WTC11 (cell line): ENCODE measurements around the gene GRB10. TPM values are rescaled to one million over a fixed set of nuclear protein-coding genes. Genes with fewer than 3 reads are reported as not detected.

Experiments
- ATAC-seq: fragments of 200-7000 bp; cut with Tn5 transposase; 2 replicates; pipeline ENCODE4 v1.10.0; 2021; ENCODE audit warnings: mild to moderate bottlenecking, moderate library complexity
- CTCF ChIA-PET: fragments of 300-600 bp; sonication (Branson Sonifier 250); formaldehyde crosslinking; loops from one replicate; lab custom pipeline; 2021; ENCODE audit warnings: antibody characterized with exemption; lab: Charles Lee
- POLR2A ChIA-PET: fragments of 350-600 bp; sonication (Branson Sonifier 250); formaldehyde crosslinking; loops from one replicate; lab custom pipeline; 2021; ENCODE audit warnings: antibody characterized with exemption; lab: Charles Lee
- DNase-seq: peaks from one replicate; pipeline ENCODE4 v3.0.0; 2021; ENCODE audit warnings: low spot score
- H3K27ac Mint-ChIP-seq: 2 replicates; pipeline ENCODE4 v1.8.0; 2021; ENCODE audit warnings: mixed read lengths
- H3K27me3 Mint-ChIP-seq: 2 replicates; pipeline ENCODE4 v1.8.0; 2021; ENCODE audit warnings: low read depth, mild to moderate bottlenecking, moderate library complexity, mixed read lengths
- H3K36me3 Mint-ChIP-seq: 2 replicates; pipeline ENCODE4 v1.8.0; 2021; ENCODE audit warnings: mixed read lengths
- H3K4me1 Mint-ChIP-seq: 2 replicates; pipeline ENCODE4 v1.8.0; 2022; ENCODE audit warnings: mixed read lengths
- H3K4me3 Mint-ChIP-seq: 2 replicates; pipeline ENCODE4 v1.8.0; 2021; ENCODE audit warnings: mild to moderate bottlenecking, moderate library complexity, mixed read lengths
- H3K9me3 Mint-ChIP-seq: 2 replicates; pipeline ENCODE4 v1.8.0; 2021; ENCODE audit warnings: mixed read lengths
- CBFB ChIP-seq: sonication (generic); formaldehyde crosslinking; IDR thresholded peaks from 2 replicates; pipeline ENCODE4 v1.8.1; 2022; ENCODE audit warnings: mild to moderate bottlenecking, low read depth, missing genetic modification reagents
- CREB1 ChIP-seq: sonication (generic); formaldehyde crosslinking; IDR thresholded peaks from 2 replicates; pipeline ENCODE4 v1.8.0; 2023; ENCODE audit warnings: mild to moderate bottlenecking, missing genetic modification reagents
- FOXK1 ChIP-seq: sonication (generic); formaldehyde crosslinking; IDR thresholded peaks from 2 replicates; pipeline ENCODE4 v1.8.0; 2022; ENCODE audit warnings: mild to moderate bottlenecking, moderate library complexity, missing genetic modification reagents
- GABPB1 ChIP-seq: sonication (generic); formaldehyde crosslinking; IDR thresholded peaks from 2 replicates; pipeline ENCODE4 v1.8.1; 2023; ENCODE audit warnings: mild to moderate bottlenecking, missing genetic modification reagents
- HMGA2 ChIP-seq: fragments of 250-450 bp; sonication (Bioruptor Pico); IDR thresholded peaks from 2 replicates; pipeline ENCODE4 v1.4.0; 2021; ENCODE audit warnings: mild to moderate bottlenecking, moderate library complexity
- MXD4 ChIP-seq: fragments of 250-450 bp; sonication (Bioruptor Pico); IDR thresholded peaks from 2 replicates; pipeline ENCODE4 v1.8.0; 2021; ENCODE audit warnings: mild to moderate bottlenecking, moderate library complexity, borderline replicate concordance
- MYBL2 ChIP-seq: sonication (generic); formaldehyde crosslinking; IDR thresholded peaks from 2 replicates; pipeline ENCODE4 v1.8.1; 2023; ENCODE audit warnings: mild to moderate bottlenecking, moderate library complexity, missing genetic modification reagents
- PRRX2 ChIP-seq: fragments of 250-450 bp; sonication (Bioruptor Pico); IDR thresholded peaks from 2 replicates; pipeline ENCODE4 v1.8.0; 2021; ENCODE audit warnings: mild to moderate bottlenecking
- SOX15 ChIP-seq: fragments of 250-450 bp; sonication (Bioruptor Pico); IDR thresholded peaks from 2 replicates; pipeline ENCODE4 v1.9.0; 2021; ENCODE audit warnings: mild to moderate bottlenecking
- TCF7 ChIP-seq: sonication (generic); formaldehyde crosslinking; IDR thresholded peaks from 2 replicates; pipeline ENCODE4 v1.8.0; 2022; ENCODE audit warnings: mild to moderate bottlenecking, low read depth, missing genetic modification reagents, moderate library complexity
- TEAD4 ChIP-seq: sonication (generic); formaldehyde crosslinking; IDR thresholded peaks from 2 replicates; pipeline ENCODE4 v1.8.0; 2022; ENCODE audit warnings: mild to moderate bottlenecking, missing genetic modification reagents
- ZNF219 ChIP-seq: sonication (generic); formaldehyde crosslinking; IDR thresholded peaks from 2 replicates; pipeline ENCODE4 v1.8.0; 2023; ENCODE audit warnings: missing genetic modification reagents, mild to moderate bottlenecking, borderline replicate concordance
- ZNF232 ChIP-seq: sonication (generic); formaldehyde crosslinking; IDR thresholded peaks from 2 replicates; pipeline ENCODE4 v1.8.0; 2022; ENCODE audit warnings: mild to moderate bottlenecking, missing genetic modification reagents
- total RNA-seq: library from RNA; stranded (reverse); gene quantifications from 3 replicates; pipeline ENCODE4 v1.2.3, GENCODE V29; 2021
- TF ChIP-seq, protein P1 (sequence below): sonication (generic); formaldehyde crosslinking; IDR thresholded peaks from 2 replicates; pipeline ENCODE4 v1.8.0; 2022; ENCODE audit warnings: missing genetic modification reagents
- TF ChIP-seq, protein P2 (sequence below): fragments of 250-450 bp; sonication (Bioruptor Pico); IDR thresholded peaks from 2 replicates; pipeline ENCODE4 v1.9.0; 2021; ENCODE audit warnings: mild to moderate bottlenecking
- TF ChIP-seq, protein P3 (sequence below): fragments of 250-450 bp; sonication (Bioruptor Pico); IDR thresholded peaks from 2 replicates; pipeline ENCODE4 v1.9.0; 2021; ENCODE audit warnings: mild to moderate bottlenecking
- TF ChIP-seq, protein P4 (sequence below): sonication (generic); formaldehyde crosslinking; conservative IDR thresholded peaks from 2 replicates; pipeline ENCODE4 v1.8.1; 2022; ENCODE audit warnings: mild to moderate bottlenecking, missing genetic modification reagents
- TF ChIP-seq, protein P5 (sequence below): sonication (generic); formaldehyde crosslinking; IDR thresholded peaks from 2 replicates; pipeline ENCODE4 v1.8.1; 2023; ENCODE audit warnings: mild to moderate bottlenecking, missing genetic modification reagents
- TF ChIP-seq, protein P6 (sequence below): fragments of 250-450 bp; sonication (Bioruptor Pico); conservative IDR thresholded peaks from 2 replicates; pipeline ENCODE4 v1.9.0; 2021; ENCODE audit warnings: mild to moderate bottlenecking
- TF ChIP-seq, protein P7 (sequence below): fragments of 200-600 bp; IDR thresholded peaks from 2 replicates; pipeline ENCODE4 v1.8.0; 2022; ENCODE audit warnings: antibody characterized with exemption

GRB10 gene
- total RNA-seq, 1 experiment from 2014 or later = 103 TPM

DNA sequence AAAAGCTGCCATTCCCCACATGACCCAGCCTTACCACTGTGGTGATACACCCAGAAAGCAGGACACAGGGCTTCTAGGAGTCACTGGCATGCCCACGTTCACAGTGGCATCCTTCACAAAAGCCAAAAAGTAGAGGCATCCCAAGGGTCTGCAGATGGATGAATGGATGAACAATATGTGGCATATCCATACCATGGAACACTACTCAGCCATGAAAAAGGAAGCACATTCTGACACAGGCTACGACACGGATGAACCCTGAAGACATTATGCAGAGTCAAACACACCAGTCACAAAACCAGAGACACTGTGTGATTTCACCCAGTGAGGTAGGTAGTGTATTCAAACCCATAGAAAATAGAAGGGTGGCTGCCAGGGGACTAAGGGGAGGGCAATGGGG is 112.8 kb downstream of the GRB10 start (continued):
- TF ChIP-seq, protein P1, sequence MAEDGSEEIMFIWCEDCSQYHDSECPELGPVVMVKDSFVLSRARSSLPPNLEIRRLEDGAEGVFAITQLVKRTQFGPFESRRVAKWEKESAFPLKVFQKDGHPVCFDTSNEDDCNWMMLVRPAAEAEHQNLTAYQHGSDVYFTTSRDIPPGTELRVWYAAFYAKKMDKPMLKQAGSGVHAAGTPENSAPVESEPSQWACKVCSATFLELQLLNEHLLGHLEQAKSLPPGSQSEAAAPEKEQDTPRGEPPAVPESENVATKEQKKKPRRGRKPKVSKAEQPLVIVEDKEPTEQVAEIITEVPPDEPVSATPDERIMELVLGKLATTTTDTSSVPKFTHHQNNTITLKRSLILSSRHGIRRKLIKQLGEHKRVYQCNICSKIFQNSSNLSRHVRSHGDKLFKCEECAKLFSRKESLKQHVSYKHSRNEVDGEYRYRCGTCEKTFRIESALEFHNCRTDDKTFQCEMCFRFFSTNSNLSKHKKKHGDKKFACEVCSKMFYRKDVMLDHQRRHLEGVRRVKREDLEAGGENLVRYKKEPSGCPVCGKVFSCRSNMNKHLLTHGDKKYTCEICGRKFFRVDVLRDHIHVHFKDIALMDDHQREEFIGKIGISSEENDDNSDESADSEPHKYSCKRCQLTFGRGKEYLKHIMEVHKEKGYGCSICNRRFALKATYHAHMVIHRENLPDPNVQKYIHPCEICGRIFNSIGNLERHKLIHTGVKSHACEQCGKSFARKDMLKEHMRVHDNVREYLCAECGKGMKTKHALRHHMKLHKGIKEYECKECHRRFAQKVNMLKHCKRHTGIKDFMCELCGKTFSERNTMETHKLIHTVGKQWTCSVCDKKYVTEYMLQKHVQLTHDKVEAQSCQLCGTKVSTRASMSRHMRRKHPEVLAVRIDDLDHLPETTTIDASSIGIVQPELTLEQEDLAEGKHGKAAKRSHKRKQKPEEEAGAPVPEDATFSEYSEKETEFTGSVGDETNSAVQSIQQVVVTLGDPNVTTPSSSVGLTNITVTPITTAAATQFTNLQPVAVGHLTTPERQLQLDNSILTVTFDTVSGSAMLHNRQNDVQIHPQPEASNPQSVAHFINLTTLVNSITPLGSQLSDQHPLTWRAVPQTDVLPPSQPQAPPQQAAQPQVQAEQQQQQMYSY (CRISPR knock-in tag) = no peak
- TF ChIP-seq, protein P2, sequence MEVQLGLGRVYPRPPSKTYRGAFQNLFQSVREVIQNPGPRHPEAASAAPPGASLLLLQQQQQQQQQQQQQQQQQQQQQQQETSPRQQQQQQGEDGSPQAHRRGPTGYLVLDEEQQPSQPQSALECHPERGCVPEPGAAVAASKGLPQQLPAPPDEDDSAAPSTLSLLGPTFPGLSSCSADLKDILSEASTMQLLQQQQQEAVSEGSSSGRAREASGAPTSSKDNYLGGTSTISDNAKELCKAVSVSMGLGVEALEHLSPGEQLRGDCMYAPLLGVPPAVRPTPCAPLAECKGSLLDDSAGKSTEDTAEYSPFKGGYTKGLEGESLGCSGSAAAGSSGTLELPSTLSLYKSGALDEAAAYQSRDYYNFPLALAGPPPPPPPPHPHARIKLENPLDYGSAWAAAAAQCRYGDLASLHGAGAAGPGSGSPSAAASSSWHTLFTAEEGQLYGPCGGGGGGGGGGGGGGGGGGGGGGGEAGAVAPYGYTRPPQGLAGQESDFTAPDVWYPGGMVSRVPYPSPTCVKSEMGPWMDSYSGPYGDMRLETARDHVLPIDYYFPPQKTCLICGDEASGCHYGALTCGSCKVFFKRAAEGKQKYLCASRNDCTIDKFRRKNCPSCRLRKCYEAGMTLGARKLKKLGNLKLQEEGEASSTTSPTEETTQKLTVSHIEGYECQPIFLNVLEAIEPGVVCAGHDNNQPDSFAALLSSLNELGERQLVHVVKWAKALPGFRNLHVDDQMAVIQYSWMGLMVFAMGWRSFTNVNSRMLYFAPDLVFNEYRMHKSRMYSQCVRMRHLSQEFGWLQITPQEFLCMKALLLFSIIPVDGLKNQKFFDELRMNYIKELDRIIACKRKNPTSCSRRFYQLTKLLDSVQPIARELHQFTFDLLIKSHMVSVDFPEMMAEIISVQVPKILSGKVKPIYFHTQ = no peak
- TF ChIP-seq MXD4 (CRISPR knock-in tag) (no peak), TEAD4 (no peak), TCF7 (CRISPR knock-in tag) (no peak), SOX15 (CRISPR knock-in tag) (no peak)
- TF ChIP-seq, protein P3, sequence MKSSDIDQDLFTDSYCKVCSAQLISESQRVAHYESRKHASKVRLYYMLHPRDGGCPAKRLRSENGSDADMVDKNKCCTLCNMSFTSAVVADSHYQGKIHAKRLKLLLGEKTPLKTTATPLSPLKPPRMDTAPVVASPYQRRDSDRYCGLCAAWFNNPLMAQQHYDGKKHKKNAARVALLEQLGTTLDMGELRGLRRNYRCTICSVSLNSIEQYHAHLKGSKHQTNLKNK = no peak
- TF ChIP-seq, protein P4, sequence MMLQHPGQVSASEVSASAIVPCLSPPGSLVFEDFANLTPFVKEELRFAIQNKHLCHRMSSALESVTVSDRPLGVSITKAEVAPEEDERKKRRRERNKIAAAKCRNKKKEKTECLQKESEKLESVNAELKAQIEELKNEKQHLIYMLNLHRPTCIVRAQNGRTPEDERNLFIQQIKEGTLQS = no peak
- TF ChIP-seq, all 79 proteins: peak for 0

DNA sequence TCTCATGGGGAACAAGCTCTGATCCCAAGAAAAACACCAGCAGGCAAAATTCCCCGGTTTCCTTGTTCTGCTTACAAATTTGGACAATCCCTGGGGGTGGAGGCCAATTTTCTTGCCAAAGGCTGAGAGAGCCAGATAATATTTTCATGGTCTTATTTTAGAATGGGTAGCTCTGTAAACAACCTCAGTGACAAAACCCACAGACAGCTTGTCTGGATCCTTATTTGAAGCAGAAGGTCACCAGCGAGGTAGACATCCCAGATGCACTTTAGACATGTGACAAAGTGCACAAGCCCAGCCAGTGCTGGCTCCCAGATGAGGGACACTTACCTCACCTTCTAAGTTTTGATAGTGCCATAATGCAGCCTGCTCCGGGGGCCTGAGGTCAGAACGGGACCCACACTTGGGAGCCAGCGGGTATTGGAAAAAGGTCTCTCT is 114.9 kb downstream of the GRB10 start:
- ATAC-seq (no peak), DNase-seq (no peak)
- H3K36me3 Mint-ChIP-seq = peaks cover 35% of the 10 kb centered on the region
- H3K27ac Mint-ChIP-seq = no peak overlapping the region
- H3K9me3 Mint-ChIP-seq = peaks cover 4% of the 10 kb centered on the region
- no peak overlapping the region for H3K4me3 Mint-ChIP-seq
- POLR2A ChIA-PET = no interaction called here
- no peaks in the 10 kb centered on the region for H3K4me1 Mint-ChIP-seq
- CTCF ChIA-PET = no interaction called here
- no peaks in the 10 kb centered on the region for H3K27me3 Mint-ChIP-seq
- no peak for TF ChIP-seq GABPB1 (CRISPR knock-in tag)
- TF ChIP-seq HMGA2 (CRISPR knock-in tag) = no peak
- no peak for TF ChIP-seq TCF7 (CRISPR knock-in tag)
- no peak for TF ChIP-seq PRRX2 (CRISPR knock-in tag)
- TF ChIP-seq, protein P5, sequence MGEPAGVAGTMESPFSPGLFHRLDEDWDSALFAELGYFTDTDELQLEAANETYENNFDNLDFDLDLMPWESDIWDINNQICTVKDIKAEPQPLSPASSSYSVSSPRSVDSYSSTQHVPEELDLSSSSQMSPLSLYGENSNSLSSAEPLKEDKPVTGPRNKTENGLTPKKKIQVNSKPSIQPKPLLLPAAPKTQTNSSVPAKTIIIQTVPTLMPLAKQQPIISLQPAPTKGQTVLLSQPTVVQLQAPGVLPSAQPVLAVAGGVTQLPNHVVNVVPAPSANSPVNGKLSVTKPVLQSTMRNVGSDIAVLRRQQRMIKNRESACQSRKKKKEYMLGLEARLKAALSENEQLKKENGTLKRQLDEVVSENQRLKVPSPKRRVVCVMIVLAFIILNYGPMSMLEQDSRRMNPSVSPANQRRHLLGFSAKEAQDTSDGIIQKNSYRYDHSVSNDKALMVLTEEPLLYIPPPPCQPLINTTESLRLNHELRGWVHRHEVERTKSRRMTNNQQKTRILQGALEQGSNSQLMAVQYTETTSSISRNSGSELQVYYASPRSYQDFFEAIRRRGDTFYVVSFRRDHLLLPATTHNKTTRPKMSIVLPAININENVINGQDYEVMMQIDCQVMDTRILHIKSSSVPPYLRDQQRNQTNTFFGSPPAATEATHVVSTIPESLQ (CRISPR knock-in tag) = no peak
- TF ChIP-seq, protein P6, sequence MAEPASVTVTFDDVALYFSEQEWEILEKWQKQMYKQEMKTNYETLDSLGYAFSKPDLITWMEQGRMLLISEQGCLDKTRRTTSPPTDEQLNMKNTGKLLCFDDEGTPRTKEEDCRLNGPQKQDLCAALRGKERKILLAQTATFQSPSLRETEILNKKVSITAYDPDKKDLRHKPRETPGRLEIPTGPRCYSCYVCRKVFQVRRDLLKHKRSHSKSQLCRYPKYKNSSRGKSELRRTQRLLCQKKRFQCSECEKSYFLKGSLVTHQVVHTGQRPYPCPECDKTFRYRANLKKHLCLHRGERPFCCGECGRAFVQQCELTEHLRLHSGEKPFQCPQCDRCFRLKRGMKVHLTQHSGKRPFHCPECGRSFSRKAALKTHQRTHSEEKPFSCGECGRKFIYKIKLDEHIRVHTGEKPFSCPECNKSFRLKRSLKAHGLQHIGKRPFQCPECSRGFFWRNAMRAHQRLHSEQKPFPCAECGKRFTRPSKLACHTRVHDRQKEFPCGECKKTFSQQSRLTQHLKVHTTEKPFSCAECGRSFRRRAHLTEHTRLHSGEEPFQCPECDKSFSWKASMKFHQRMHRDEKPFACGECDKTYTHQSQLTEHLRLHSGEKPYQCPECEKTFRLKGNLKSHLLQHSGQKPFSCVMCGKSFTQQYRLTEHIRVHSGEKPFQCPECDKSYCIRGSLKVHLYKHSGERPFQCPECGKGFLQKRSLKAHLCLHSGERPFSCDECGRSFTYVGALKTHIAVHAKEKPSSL (CRISPR knock-in tag) = no peak
- TF ChIP-seq ZNF232 (CRISPR knock-in tag) = no peak
- TF ChIP-seq, protein P7, sequence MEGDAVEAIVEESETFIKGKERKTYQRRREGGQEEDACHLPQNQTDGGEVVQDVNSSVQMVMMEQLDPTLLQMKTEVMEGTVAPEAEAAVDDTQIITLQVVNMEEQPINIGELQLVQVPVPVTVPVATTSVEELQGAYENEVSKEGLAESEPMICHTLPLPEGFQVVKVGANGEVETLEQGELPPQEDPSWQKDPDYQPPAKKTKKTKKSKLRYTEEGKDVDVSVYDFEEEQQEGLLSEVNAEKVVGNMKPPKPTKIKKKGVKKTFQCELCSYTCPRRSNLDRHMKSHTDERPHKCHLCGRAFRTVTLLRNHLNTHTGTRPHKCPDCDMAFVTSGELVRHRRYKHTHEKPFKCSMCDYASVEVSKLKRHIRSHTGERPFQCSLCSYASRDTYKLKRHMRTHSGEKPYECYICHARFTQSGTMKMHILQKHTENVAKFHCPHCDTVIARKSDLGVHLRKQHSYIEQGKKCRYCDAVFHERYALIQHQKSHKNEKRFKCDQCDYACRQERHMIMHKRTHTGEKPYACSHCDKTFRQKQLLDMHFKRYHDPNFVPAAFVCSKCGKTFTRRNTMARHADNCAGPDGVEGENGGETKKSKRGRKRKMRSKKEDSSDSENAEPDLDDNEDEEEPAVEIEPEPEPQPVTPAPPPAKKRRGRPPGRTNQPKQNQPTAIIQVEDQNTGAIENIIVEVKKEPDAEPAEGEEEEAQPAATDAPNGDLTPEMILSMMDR = no peak
- TF ChIP-seq CREB1 = no peak
- no peak for TF ChIP-seq FOXK1 (CRISPR knock-in tag)
- TF ChIP-seq CBFB (CRISPR knock-in tag) = no peak
- TF ChIP-seq, protein P3 = no peak
- no peak for TF ChIP-seq ZNF219 (CRISPR knock-in tag)
- TF ChIP-seq MYBL2 = no peak
- TF ChIP-seq, all 79 proteins: peak for 0
